NCI-H1436 treated with DMSO at 0.1 percent for 48 hours (cell line): ENCODE results near the gene MMP27.

Experiments used
- DNase-seq: peaks from one replicate; lab custom pipeline; 2025; lab: John Stamatoyannopoulos, UW

Gene MMP27

GRCh38 chr11:102703826-102704493 lies 1.6 kb downstream of the MMP27 start:
- DNase-seq = no peak

DNA sequence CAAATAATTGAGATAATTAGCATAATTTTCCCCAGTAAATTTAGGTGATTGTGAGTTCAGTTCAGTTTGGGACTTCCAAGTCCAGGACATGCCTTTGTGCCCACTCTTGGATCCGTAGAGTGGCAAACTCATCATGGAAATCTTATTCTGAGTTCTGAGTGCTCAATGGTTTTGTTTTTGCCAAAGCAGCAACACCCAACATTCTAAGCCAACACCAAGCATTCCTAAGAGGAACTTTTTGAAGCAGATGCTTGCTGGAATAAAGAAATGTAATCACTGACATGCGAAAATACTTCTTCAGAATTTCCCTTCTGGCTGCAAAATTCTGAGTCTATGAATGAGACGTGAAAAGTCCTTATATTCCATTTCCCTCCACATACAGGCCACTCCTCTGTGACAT lies 10.4 kb downstream of the MMP27 start:
- no peak for DNase-seq

- no peak for DNase-seq
These were observed 19.8 kb downstream of the MMP27 start for GRCh38 chr11:102685754-102686153.

DNA sequence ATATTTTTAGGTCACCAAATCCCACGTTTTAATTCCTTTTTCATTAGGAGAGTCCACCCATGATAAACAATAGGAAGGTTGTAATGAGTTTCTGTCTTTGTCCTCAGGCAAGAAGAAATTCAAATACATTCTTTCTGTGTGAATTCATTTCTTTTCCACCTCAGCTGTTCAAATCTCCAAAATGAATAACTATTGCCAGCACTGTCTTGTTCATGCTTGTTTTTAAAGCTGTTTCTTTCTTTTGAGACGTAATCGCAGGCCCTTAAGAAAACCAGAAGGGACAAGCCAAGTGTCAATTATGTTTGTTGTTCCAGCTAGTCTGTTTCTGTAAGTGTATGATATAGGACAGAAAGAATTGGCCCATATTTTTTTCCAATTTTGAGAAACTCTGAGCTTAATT lies 20.2 kb downstream of the MMP27 start:
- DNase-seq = no peak

- no peak for DNase-seq
These were observed 22.3 kb downstream of the MMP27 start for GRCh38 chr11:102683277-102683676.

DNA sequence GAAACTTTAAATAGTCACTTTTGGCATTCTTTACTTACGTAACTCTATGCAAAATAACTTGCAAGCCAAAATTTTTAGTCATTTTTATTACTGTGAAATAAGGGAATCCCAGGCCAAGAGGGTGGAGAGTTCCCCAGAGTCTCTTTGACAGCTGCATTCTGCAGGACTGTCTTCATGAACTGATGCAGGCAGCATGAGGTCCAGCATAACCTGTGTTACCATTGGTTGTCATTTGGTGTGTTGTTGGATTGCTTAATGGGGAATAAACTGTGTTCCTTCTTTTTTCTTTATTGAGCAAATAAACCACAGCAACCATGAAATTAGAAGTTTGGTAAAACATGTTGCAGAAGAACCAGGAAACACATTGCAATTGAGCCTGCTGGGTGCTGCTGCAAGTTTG lies 24.6 kb downstream of the MMP27 start:
- DNase-seq = no peak

- no peak for DNase-seq
These were observed 27.5 kb downstream of the MMP27 start for GRCh38 chr11:102678022-102678421.

DNA sequence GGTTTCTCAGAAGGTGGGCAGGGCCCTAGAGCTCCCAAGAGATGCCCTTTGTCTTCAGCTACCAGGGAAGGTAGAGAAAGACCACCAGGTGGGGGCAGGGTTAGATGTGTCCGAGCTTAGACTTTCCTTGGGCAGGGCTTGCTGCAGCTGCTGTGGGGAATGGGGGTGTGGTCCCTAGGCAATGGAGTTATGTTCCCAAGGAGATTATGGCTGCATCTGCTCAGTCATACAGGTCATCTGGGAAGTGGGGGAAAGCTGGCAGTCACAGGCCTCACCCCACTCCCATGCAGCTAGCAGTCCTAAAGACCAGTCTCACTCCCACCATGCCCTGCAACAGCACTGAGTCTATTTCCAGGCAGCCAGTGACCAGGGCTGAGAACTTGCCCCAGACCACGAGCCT lies 29.5 kb downstream of the MMP27 start:
- no peak for DNase-seq

- DNase-seq = no peak
These were observed 35.9 kb downstream of the MMP27 start for GRCh38 chr11:102669664-102670063.

- DNase-seq = no peak
These were observed 39.1 kb downstream of the MMP27 start for GRCh38 chr11:102666331-102666957.

DNA sequence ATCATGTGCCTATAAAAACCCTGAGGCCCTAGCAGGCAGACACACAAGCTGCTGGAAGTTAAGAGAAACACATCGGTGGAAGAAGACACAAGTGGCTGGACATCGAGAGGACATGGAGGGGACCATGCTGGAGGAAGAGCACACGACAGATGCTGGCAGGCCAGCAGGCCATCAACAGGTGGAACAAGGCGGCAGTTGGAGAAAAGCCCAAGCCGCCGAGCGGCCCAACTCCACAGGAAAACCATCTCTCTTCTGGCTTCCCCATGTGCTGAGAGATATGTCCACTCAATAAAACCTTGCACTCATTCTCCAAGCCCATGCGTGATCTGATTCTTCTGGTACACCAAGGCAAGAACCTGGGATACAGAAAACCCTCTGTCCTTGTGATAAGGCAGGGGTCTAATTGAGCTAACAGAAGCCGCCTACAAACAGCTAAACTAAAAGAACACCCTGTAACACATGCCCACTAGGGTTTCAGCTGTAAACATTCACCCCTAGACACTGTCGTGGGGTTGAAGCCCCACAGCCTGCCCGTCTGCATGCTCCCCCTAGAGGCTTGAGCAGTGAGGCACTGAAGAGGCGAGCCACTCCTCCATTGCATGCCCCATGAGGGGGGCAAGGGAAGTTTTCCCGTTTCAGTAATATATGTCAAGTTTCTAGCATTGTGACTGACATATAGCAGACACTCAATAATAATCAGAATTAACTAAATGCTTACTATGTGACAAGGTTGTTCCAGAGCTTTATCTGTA lies 41.4 kb downstream of the MMP27 start:
- no peak for DNase-seq

- DNase-seq = no peak
These were observed 43.0 kb downstream of the MMP27 start for GRCh38 chr11:102662607-102663006.

DNA sequence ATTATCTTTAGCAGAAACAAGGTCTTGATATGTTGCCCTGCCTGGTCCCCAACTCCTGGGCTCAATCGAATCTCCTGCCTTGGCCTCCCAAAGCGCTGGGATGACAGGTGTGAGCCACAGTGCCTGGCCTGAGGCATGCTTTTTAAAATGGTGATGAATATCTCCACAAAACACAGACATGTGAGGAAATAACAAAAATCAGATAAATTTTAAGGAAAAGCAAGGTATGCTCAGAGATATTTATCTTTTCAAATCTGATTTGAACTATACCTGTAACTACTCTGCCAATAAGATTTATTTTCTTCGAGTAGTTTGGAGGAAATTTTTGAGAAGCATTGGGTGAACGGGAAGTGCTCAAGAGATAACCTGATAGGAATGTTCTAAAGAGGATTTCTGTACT lies 44.5 kb downstream of the MMP27 start:
- DNase-seq = no peak

- DNase-seq = no peak
These were observed 49.0 kb downstream of the MMP27 start for GRCh38 chr11:102656528-102656927.

DNA sequence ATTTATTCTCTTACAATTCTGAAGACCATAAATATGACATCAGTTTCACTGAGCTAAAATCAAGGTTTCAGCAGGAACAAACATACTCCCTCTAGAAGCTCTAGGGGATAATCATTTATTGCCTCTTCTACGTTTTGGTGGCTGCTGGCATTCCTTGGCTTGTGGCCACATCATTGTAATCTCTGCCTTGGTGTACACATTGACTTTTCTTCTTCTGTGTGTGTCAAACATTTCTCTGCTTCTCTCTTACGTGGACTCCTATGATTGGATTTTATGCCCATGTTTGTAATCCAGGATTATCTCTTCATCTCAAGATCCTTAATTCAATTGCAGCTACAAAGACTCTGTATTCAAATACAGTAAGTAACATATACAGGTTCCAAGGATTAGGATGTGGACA lies 50.0 kb downstream of the MMP27 start:
- no peak for DNase-seq

DNA sequence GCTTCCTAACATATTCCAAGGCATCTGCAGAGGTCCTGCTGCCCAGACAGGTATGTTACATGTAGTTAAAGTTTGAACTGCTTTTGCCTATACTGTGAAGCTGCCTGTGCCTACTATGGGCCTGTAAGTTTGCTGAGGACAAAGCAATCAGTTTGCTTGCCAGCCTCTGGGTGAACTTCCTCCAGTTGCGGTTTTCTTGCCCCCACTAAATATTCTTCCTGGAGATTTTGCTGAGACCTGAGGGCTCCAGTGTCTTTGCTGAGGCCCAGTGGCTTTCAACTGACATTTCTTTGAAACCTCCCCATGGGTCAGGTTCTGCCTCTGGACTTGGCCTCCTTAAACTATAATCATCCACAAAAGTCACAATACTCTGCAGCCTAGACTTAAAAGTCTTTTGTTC lies 50.8 kb downstream of the MMP27 start:
- DNase-seq = no peak

DNA sequence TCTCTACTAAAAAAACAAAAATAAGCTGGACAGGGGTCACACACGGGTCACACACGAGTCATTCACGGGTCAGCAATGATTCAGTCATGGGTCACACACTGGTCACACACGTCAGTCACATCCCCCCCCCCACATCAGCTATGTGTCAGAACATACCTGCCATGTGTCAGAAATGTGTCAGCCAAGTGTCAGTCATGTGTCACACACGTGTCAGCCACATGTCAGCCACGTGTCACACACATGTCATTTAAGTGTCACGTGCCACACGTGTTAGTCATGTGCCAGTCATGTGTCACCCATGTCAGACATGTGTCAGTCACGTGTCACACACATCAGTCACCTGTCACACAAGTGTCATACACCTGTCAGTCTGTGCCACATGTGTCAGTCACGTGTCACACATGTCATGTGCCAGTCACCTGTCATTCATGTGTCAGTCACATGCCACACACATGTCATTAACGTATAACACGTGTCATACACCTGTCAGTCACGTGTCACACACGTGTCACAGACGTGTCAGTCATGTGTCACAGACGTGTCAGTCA lies 51.8 kb downstream of the MMP27 start:
- DNase-seq = no peak

DNA sequence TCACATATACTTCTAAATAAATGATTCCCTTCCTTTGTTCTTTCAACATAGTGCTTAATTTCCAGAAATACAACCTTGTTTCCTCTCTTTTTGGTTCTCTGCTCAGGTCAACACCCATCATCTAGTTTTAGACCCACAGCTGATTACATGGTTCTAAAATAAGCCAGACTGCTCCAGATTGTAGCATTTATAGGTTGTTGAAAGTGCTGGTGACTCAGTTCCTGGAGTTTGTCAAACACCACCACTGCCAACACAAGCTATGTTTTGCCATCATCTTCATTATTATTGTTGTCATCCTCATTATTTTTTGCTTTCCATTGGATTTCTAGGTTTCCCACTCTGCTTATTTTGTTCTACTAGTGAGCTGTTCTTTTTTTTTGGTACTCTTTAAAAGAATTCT lies 58.1 kb downstream of the MMP27 start:
- DNase-seq = no peak

DNA sequence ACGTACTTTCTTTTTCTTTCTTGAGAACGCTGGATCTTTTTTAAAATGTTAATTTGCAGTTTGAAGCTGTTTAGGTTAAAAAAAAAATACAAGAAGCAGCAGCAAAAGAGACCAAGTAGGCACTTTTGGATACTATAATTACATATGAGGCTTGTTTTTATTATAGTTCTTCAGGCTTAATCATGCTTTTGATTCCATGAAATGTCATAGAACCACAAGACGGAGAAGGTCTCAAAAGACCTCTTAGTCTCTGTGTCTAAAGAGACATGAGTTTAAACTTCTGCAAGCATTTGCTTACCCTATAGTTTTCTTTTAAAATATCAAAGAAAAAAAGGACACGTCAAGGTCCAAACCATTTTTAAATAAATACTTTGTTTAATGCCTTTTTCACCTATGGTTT lies 61.6 kb downstream of the MMP27 start:
- DNase-seq = no peak
